ENCODE measurements around the gene ASB5.
A peak's percentile ranks its signal among the peaks of the same experiment; 100 is the strongest.
"Not testable (repeated sequence)": the region's sequence is repeated elsewhere in the genome, so short reads cannot be mapped to it uniquely, and the experiment has no call there.

Gene ASB5

DNA sequence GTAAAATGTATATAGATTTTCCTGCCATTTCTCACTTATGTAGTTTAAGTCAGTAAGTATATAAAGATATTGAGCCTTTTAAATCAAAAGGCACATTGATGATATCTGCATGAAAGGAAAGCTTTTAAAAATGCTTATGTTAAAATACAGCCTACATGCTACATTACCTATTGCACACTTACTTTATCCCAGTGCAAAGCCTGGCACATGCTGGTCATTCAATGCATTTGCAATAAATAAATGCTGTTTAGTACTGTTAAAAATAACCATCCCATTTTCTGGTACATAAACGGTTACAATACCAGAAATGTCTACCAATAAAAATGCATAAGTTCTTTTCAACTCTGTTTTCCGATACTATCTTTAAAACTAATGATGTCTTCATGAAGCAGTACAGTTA is 51.5 kb downstream of the ASB5 start:
- DNase-seq: no peak

- DNase-seq: not testable (repeated sequence)
Observed at GRCh38 chr4:176212351-176212750, 56.7 kb downstream of the ASB5 start.

- DNase-seq: no peak
Observed at GRCh38 chr4:176210579-176211296, 58.3 kb downstream of the ASB5 start.

- no peak for DNase-seq
Observed at GRCh38 chr4:176210101-176210500, 58.9 kb downstream of the ASB5 start.

DNA sequence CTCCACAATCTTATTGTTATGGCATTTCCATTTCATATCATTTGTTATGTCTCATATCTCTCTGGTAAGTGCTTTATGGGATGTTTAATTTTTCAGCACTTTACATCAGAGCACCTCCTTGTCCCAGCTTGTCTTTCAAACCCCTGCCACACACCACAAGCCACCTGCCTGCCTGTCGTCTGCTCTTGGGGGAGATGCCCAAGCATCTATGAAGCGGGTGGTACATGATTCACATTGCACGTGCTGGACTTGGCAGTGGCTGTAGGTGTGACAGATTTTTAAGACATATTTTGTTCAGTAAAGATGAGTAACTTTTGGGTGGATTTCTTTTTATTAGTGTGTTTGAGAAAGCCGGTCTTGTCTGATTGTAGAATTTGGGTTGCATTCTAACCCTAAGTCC is 59.5 kb downstream of the ASB5 start:
- DNase-seq: no peak

- DNase-seq: no peak
Observed at GRCh38 chr4:176207839-176208238, 61.2 kb downstream of the ASB5 start.

DNA sequence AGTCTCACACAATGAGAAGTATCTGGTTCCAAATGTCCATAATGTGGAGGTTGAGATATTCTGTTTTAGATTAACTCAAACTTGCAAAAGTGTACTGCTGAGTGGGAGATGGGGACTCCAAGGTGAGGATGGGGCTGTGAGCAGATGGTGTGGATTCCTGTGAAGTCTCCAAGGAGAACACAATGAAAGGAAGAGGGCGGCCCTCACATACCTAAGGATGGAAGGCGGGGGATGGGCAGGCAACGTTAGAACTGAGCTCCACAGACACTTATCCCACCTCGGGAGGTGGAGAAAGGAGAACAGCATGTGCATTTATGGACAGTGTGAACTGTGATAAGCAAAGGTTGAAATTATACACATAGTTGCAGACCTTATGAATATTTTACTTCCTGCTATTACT is 63.7 kb downstream of the ASB5 start:
- DNase-seq: no peak

DNA sequence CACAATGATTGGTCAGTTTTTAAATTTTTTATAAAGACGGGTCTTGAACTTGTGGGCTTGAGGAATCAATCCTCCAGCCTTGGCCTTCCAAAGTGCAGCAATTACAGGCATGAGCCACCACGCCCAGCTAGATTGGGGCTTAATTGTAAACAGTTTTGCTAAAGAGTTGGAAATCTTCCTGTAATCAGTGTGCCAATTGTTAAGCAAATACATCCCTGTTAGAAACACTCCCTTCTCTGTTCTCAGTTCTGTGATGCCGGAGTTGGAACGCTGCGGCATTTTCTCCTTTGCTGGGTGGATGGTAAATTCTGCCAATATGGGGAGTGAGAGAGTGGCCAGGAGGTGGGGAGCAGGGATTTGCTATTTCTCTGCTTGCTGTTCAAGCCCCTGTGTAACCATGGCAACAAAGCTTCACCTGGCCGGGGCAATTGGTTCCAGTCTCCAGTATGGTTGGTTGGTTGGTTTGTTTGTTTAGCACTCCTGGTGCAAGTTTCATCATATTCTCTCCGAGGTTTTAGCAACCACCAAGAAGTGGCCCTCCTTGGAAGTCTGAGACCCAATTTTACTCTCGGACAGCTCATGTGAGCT is 70.6 kb downstream of the ASB5 start:
- no peak for DNase-seq

DNA sequence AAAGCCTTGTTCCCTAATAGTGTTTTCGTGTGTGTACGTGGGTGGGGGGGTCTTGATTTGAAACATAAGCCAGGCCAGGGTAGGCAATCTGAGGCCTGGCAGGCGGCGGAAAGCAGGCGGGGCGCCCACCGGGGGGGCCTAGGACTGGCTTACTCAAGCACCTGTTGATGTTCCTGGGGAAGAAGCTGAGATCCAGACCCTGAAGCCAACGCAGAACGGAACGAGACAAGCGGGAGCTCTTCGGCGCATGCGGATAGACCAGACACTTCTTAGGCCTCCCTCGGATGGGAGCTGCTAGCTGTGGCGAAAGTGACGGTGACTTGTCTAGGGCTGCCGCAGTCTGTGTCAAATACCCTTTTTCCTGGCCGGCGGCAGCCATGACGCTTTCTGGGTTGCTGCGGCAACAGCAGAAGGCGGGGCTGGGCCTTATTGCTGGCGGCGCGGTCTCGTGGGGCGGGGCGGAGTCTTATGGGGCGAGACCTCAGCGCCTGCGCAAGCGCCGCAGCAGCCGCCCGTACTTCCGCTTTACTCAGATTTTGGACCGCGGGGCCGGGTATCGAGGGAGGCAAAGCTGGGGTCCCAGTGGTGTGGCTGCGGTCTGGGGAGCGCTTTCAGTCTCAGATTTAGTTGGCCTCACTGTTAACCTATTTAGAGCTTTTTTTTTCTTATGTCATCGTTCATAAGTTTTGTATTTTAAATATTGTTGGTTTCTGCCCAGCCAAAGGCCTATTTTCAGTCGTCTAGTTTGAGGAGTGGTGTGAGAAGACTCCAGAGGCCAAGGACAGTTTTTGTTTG is 73.6 kb downstream of the ASB5 start, which contains the start of gene SPATA4:
TSS of gene SPATA4 (minus strand) at position 402 of the 795 bp plus-strand sequence. CDS start at position 379, 23 bp downstream.
- DNase-seq: peak; percentile 65

DNA sequence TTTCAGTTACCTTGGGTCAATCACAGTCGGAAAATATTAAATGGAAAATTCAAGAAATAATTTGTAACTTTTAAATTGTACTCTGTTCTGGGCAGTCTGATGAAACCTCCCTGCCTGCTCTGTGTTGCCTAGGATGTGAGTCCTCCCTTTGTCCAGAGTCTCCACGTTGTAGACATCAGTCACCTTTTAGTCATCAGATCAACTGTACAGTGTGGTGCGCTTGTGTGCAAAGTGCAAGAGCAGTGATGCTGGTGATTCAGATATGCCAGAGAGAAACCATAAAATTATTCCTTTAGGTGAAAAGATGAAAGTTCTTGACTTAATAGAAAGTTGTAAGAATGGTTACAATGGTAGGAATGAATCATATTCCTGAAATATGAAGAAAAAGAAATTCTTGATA is 75.1 kb downstream of the ASB5 start:
- no peak for DNase-seq

GRCh38 chr4:176193126-176193525 is 75.9 kb downstream of the ASB5 start:
- DNase-seq: no peak

- no peak for DNase-seq
Observed at GRCh38 chr4:176191974-176192373, 77.0 kb downstream of the ASB5 start.

GRCh38 chr4:176189891-176190795 is 78.9 kb downstream of the ASB5 start:
- no peak for DNase-seq

GRCh38 chr4:176188654-176189053 is 80.4 kb downstream of the ASB5 start:
- DNase-seq: no peak

- DNase-seq: no peak
Observed at GRCh38 chr4:176187624-176188023, 81.4 kb downstream of the ASB5 start.

DNA sequence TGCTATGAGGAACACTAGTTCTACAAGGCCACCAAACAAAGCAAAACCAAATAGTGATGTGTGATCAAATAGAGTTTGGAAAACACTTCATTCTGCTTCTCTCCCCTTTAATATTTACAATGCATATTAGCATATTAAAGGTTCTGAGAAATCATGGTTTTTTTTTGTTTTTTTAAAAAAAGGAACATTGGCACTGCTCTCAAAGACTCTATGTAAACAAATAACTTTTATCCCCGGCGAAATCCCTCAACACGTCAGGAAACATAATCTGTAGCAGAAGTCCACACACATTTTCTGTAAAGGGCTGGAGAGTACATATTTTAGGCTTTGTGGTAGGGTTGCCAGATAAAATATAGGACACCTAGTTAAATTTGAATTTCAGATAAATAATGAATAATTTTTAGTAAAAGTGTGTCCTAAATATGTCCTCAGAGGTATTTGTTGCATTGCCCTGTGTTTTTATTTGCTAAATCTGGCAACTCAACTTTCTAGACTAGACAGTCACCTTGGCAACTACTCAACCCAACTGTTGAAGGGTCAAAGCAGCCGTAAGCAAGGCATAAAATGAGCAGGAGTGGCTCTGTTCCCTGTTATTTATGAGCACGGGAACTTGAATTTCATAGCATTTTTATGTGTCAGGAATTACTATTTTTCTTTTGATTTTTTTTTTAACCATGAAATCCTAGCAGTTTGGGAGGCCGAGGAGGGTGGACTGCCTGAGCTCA is 82.2 kb downstream of the ASB5 start:
- no peak for DNase-seq

- no peak for DNase-seq
Observed at GRCh38 chr4:176186067-176186466, 83.0 kb downstream of the ASB5 start.

- DNase-seq: no peak
Observed at GRCh38 chr4:176185051-176185450, 84.0 kb downstream of the ASB5 start.
